HG03457 (cell line): Measurements from ENCODE around the gene PRSS3.
"Not testable (repeated sequence)": the region's sequence is repeated elsewhere in the genome, so short reads cannot be mapped to it uniquely, and the experiment has no call there.

ENCODE experiments used
- ATAC-seq: cut with Tn5 transposase; IDR thresholded peaks from one replicate; pipeline ENCODE4 v1.9.1; 2021; ENCODE audit warnings: moderate number of reproducible peaks; ENCODE audit not compliant: unreplicated experiment

The PRSS3 gene

GRCh38 chr9:33785914-33786313, 9.4 kb upstream of the PRSS3 start:
- ATAC-seq: no peak

GRCh38 chr9:33786681-33787080, 8.7 kb upstream of the PRSS3 start:
- no peak for ATAC-seq

- ATAC-seq: no peak
These were observed 7.5 kb upstream of the PRSS3 start for GRCh38 chr9:33787839-33788238.

GRCh38 chr9:33789429-33789828, 5.9 kb upstream of the PRSS3 start:
- ATAC-seq: not testable (repeated sequence)

GRCh38 chr9:33791117-33791516, 4.2 kb upstream of the PRSS3 start:
- no peak for ATAC-seq

GRCh38 chr9:33793496-33793895, 1.9 kb upstream of the PRSS3 start:
- not testable (repeated sequence) for ATAC-seq

- ATAC-seq: no peak
These were observed 801 bp upstream of the PRSS3 start for GRCh38 chr9:33794560-33794959.

GRCh38 chr9:33795819-33796218, 458 bp downstream of the PRSS3 start:
- no peak for ATAC-seq

- not testable (repeated sequence) for ATAC-seq
These were observed 1.3 kb downstream of the PRSS3 start for GRCh38 chr9:33796679-33797078.

GRCh38 chr9:33797837-33798236, 2.5 kb downstream of the PRSS3 start:
- ATAC-seq: no peak

- no peak for ATAC-seq
These were observed 3.2 kb downstream of the PRSS3 start for GRCh38 chr9:33798545-33798944.

GRCh38 chr9:33799928-33800704, 4.8 kb downstream of the PRSS3 start:
- no peak for ATAC-seq

- no peak for ATAC-seq
These were observed 5.5 kb downstream of the PRSS3 start for GRCh38 chr9:33800886-33801285.

GRCh38 chr9:33801943-33802500, 6.7 kb downstream of the PRSS3 start:
- ATAC-seq: not testable (repeated sequence)

- not testable (repeated sequence) for ATAC-seq
These were observed 8.8 kb downstream of the PRSS3 start for GRCh38 chr9:33804196-33804595.

GRCh38 chr9:33807156-33807555, 11.8 kb downstream of the PRSS3 start:
- not testable (repeated sequence) for ATAC-seq

GRCh38 chr9:33808979-33809322, 13.6 kb downstream of the PRSS3 start:
- not testable (repeated sequence) for ATAC-seq

- no peak for ATAC-seq
These were observed 14.1 kb downstream of the PRSS3 start for GRCh38 chr9:33809506-33809905.

- no peak for ATAC-seq
These were observed 18.6 kb downstream of the PRSS3 start for GRCh38 chr9:33813712-33814641.

- ATAC-seq: no peak
These were observed 20.4 kb downstream of the PRSS3 start for GRCh38 chr9:33815781-33816180.
